HepG2 (cell line): ENCODE results near the gene SNRPD1. TPM values are rescaled to one million over a fixed set of nuclear protein-coding genes. Genes with fewer than 3 reads are reported as not detected.

Experiments used
- ARID2 ChIP-seq: sonication (generic); formaldehyde crosslinking; IDR thresholded peaks from 2 replicates; pipeline ENCODE4 v1.8.1; 2022; ENCODE audit warnings: mild to moderate bottlenecking, missing genetic modification reagents, borderline replicate concordance
- ATF1 ChIP-seq: IDR thresholded peaks from 2 replicates; pipeline ENCODE4 v1.6.1; 2016; ENCODE audit warnings: mild to moderate bottlenecking, control low read depth
- BCL6 ChIP-seq: IDR thresholded peaks from 2 replicates; pipeline ENCODE4 v1.6.1; 2016; ENCODE audit warnings: missing genetic modification reagents, missing compliant biosample characterization
- BHLHE40 ChIP-seq: IDR thresholded peaks from 2 replicates; pipeline ENCODE4 v1.6.1; 2011; ENCODE audit warnings: low read length, improper control_type of control experiment
- CBX5 ChIP-seq: sonication (generic); formaldehyde crosslinking; IDR thresholded peaks from 2 replicates; pipeline ENCODE4 v1.4.0; 2020; ENCODE audit warnings: missing genetic modification reagents, borderline replicate concordance
- CENPT ChIP-seq: sonication (generic); formaldehyde crosslinking; IDR thresholded peaks from 2 replicates; pipeline ENCODE4 v1.8.0; 2022; ENCODE audit warnings: low read depth, mild to moderate bottlenecking, moderate library complexity, missing genetic modification reagents
- CHD4 ChIP-seq: fragments of 200-600 bp; sonication (generic); IDR thresholded peaks from 2 replicates; pipeline ENCODE4 v1.7.0; 2017; ENCODE audit warnings: mild to moderate bottlenecking, low read length, borderline replicate concordance
- ESRRA ChIP-seq: sonication (generic); formaldehyde crosslinking; IDR thresholded peaks from 2 replicates; pipeline ENCODE4 v1.5.1; 2020; ENCODE audit warnings: mild to moderate bottlenecking, low read depth, missing genetic modification reagents
- ISX ChIP-seq: sonication (generic); formaldehyde crosslinking; conservative IDR thresholded peaks from 2 replicates; pipeline ENCODE4 v1.5.0; 2020; ENCODE audit warnings: missing genetic modification reagents
- JUND ChIP-seq: sonication (generic); formaldehyde crosslinking; IDR thresholded peaks from 2 replicates; pipeline ENCODE4 v1.8.0; 2022; ENCODE audit warnings: mild to moderate bottlenecking, missing genetic modification reagents
- MATR3 ChIP-seq: sonication (generic); formaldehyde crosslinking; IDR thresholded peaks from 2 replicates; pipeline ENCODE4 v1.4.0; 2020; ENCODE audit warnings: missing genetic modification reagents
- MED8 ChIP-seq: sonication (generic); formaldehyde crosslinking; IDR thresholded peaks from 2 replicates; pipeline ENCODE4 v1.8.1; 2023; ENCODE audit warnings: mild to moderate bottlenecking, missing genetic modification reagents; ENCODE audit not compliant: insufficient replicate concordance
- NBN ChIP-seq: fragments of 450-650 bp; conservative IDR thresholded peaks from 2 replicates; pipeline ENCODE4 v1.6.1; 2017
- NFE2L1 ChIP-seq: sonication (generic); formaldehyde crosslinking; IDR thresholded peaks from 2 replicates; pipeline ENCODE4 v1.4.0; 2020; ENCODE audit warnings: missing genetic modification reagents, mild to moderate bottlenecking, borderline replicate concordance
- PITX1 ChIP-seq: sonication (generic); formaldehyde crosslinking; IDR thresholded peaks from 2 replicates; pipeline ENCODE4 v1.5.1; 2020; ENCODE audit warnings: mild to moderate bottlenecking, missing genetic modification reagents
- POLR2A ChIP-seq, 2 experiments: IDR thresholded peaks; 2 replicates each; pipeline ENCODE4 v1.6.1; 2011; ENCODE audit warnings: low read depth in 2 of 2, low read length in 2 of 2, mild to moderate bottlenecking in 1 of 2, moderate library complexity in 1 of 2; ENCODE audit not compliant: insufficient read depth in 1 of 2
- SIX1 ChIP-seq: sonication (generic); formaldehyde crosslinking; IDR thresholded peaks from 2 replicates; pipeline ENCODE4 v1.4.0; 2020; ENCODE audit warnings: missing genetic modification reagents, borderline replicate concordance
- XRCC5 ChIP-seq: fragments of 200-400 bp; formaldehyde crosslinking; optimal IDR thresholded peaks from 2 replicates; pipeline ENCODE3; 2017; ENCODE audit warnings: mild to moderate bottlenecking, low read length
- ZBTB21 ChIP-seq: sonication (generic); formaldehyde crosslinking; IDR thresholded peaks from 2 replicates; pipeline ENCODE4 v1.4.0; 2020; ENCODE audit warnings: missing genetic modification reagents
- ZNF260 ChIP-seq: sonication (generic); formaldehyde crosslinking; IDR thresholded peaks from 2 replicates; pipeline ENCODE4 v1.4.0; 2020; ENCODE audit warnings: missing genetic modification reagents, low read depth, mild to moderate bottlenecking, borderline replicate concordance
- ZNF30 ChIP-seq: sonication (generic); formaldehyde crosslinking; IDR thresholded peaks from 2 replicates; pipeline ENCODE4 v1.5.0; 2020; ENCODE audit warnings: mild to moderate bottlenecking, missing genetic modification reagents
- ZNF326 ChIP-seq: sonication (generic); formaldehyde crosslinking; IDR thresholded peaks from 2 replicates; pipeline ENCODE4 v1.4.0; 2020; ENCODE audit warnings: missing genetic modification reagents, borderline replicate concordance
- ZNF335 ChIP-seq: sonication (generic); formaldehyde crosslinking; IDR thresholded peaks from 2 replicates; pipeline ENCODE4 v1.4.0; 2020; ENCODE audit warnings: missing genetic modification reagents
- ZNF468 ChIP-seq: sonication (generic); formaldehyde crosslinking; IDR thresholded peaks from 2 replicates; pipeline ENCODE4 v1.8.0; 2022; ENCODE audit warnings: mild to moderate bottlenecking, moderate library complexity, missing genetic modification reagents
- ZNF562 ChIP-seq: sonication (generic); formaldehyde crosslinking; IDR thresholded peaks from 2 replicates; pipeline ENCODE4 v1.8.0; 2022; ENCODE audit warnings: missing genetic modification reagents, borderline replicate concordance
- ZNF674 ChIP-seq: sonication (generic); formaldehyde crosslinking; IDR thresholded peaks from 2 replicates; pipeline ENCODE4 v1.5.0; 2020; ENCODE audit warnings: low read depth, mild to moderate bottlenecking, missing genetic modification reagents
- ZSCAN20 ChIP-seq: sonication (generic); formaldehyde crosslinking; IDR thresholded peaks from 2 replicates; pipeline ENCODE4 v1.4.0; 2020; ENCODE audit warnings: missing genetic modification reagents, mild to moderate bottlenecking, borderline replicate concordance
- polyA plus RNA-seq, 8 experiments: library from polyadenylated mRNA; depleted of rRNA in 3 of 8; stranded (reverse) in 7 of 8; unstranded in 1 of 8; fragments of >200 nt; fragmentation: Illumina TruSeq in 4 of 8; extraction: Trizol in 4 of 8; gene quantifications; 2 replicates each; pipeline versions ENCODE4 v1.2.1 to v1.2.3, GENCODE V29; 2011 to 2016; ENCODE audit warnings: low read depth in 4 of 8, missing spikeins in 1 of 8, mixed read lengths in 1 of 8; ENCODE audit not compliant: insufficient read depth in 1 of 8
- total RNA-seq, 5 experiments: library from RNA; depleted of rRNA; stranded (reverse); fragments of >200 nt; fragmentation: Illumina TruSeq; extraction: Trizol; gene quantifications; 2 replicates each; pipeline ENCODE4 v1.2.3, GENCODE V29; 2016; ENCODE audit warnings: low read depth in 1 of 5
- TF ChIP-seq, protein P1 (sequence below): sonication (generic); formaldehyde crosslinking; IDR thresholded peaks from 2 replicates; pipeline ENCODE4 v1.5.1; 2020; ENCODE audit warnings: mild to moderate bottlenecking, missing genetic modification reagents, moderate library complexity

The SNRPD1 gene
- total and polyA plus RNA-seq, 2 of the 13 experiments (the other 11 are each of a cell fraction or from before 2014, with no cell fraction given), result 22.7 to 275 TPM

DNA sequence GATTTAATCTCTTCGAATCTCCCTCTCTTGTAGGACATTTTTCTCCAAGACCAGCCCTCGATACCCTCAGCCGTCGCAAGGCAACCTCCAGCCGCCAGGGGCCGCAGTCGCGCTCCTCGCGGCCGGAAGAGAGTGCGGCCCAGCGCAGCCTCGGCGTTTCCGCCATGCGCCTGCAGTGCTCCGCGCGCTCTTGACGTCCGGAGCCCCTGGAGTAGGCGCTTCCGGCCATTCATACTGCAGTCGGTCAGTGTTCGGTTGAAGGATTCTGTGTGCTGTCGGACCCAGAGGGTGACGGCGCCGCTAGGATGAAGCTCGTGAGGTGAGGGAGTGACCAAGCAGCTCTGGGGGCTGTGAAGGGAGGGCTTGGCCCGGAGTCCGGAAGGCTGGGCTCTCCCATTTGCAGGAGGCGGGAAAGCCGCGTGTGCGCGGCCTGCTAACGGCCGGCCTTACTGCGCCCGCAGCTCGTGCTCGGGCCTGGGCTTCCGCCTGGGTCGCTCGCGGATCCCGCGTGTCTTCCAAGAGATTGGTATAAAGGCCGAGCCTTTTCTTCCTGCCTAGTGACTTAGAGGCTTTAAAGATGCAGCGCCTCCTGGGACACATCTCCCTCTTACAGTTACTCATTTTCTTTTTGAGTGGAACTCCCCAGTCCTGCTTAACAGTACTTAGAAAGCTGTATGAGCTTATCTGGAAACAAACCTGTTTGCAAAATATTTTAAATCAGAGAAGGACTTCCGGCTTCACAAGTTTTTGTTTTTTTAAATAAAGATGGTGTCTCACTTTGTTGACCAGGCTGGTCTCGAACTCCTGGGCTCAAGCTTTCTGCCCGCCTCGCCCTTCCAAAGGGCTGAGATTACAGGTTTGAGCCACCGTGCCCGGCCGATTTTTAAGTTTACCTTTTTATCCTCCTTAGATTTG is at the start of gene SNRPD1 (continued):
- TF ChIP-seq CENPT (peak; percentile 90; the same call in 1 of the 2 replicates), CHD4 (no peak), SIX1 (peak; percentile 31; the same call in 1 of the 2 replicates), NFE2L1 (peak; percentile 81; the same call in 1 of the 2 replicates), PITX1 (peak; percentile 93), ZNF562 (peak; percentile 63; the same call in 1 of the 2 replicates), MED8 (CRISPR knock-in tag) (peak; percentile 69), ZNF468 (CRISPR knock-in tag) (peak; percentile 88), POLR2A (IDR thresholded peaks at IDR 0.05; ENCODE audit: insufficient read depth in 1 of 2, low read depth in 2 of 2, low read length in 2 of 2) (peak; percentile 89 to 90), ZSCAN20 (CRISPR knock-in tag) (peak; percentile 93; the same call in 1 of the 2 replicates), ZNF335 (CRISPR knock-in tag) (peak; percentile 64; the same call in 1 of the 2 replicates), ATF1 (CRISPR knock-in tag) (peak; percentile 75), ZNF674 (CRISPR knock-in tag) (peak; percentile 92; the same call in 1 of the 2 replicates), BHLHE40 (0 out of 2 replicates have a peak, but pooled peaks have one; percentile 7), ZBTB21 (CRISPR knock-in tag) (peak; percentile 75), ESRRA (CRISPR knock-in tag) (peak; percentile 19; the same call in 1 of the 2 replicates), BCL6 (peak; percentile 60), ZNF260 (CRISPR knock-in tag) (no peak), NBN (no peak), ARID2 (CRISPR knock-in tag) (peak; percentile 97), CBX5 (peak; percentile 98), ISX (CRISPR knock-in tag) (no peak), XRCC5 (peak; percentile 92), ZNF30 (no peak), JUND (no peak), ZNF326 (no peak), MATR3 (CRISPR knock-in tag) (no peak)
- TF ChIP-seq, protein P1, sequence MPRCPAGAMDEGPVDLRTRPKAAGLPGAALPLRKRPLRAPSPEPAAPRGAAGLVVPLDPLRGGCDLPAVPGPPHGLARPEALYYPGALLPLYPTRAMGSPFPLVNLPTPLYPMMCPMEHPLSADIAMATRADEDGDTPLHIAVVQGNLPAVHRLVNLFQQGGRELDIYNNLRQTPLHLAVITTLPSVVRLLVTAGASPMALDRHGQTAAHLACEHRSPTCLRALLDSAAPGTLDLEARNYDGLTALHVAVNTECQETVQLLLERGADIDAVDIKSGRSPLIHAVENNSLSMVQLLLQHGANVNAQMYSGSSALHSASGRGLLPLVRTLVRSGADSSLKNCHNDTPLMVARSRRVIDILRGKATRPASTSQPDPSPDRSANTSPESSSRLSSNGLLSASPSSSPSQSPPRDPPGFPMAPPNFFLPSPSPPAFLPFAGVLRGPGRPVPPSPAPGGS (CRISPR knock-in tag), result peak; percentile 93
